ENCODE data around the gene NR2E1.

GRCh38 chr6:108152446-108152845 is 13.4 kb upstream of the NR2E1 start:
- TF ChIP-seq CTCF (IDR thresholded peaks at IDR 0.05) (no peak), MAX (IDR thresholded peaks at IDR 0.05; ENCODE audit: low read depth) (no peak), FOXJ3 (CRISPR knock-in tag; IDR thresholded peaks at IDR 0.05) (no peak), USF2 (IDR thresholded peaks at IDR 0.05; ENCODE audit: borderline replicate concordance, low read depth, low read length) (no peak), JUND (IDR thresholded peaks at IDR 0.05) (no peak), EZH2phosphoT487 (IDR thresholded peaks at IDR 0.05; ENCODE audit: borderline replicate concordance, low read depth) (no peak), SIN3A (IDR thresholded peaks at IDR 0.05; ENCODE audit: borderline replicate concordance, low read depth, low read length) (no peak), ZBTB33 (IDR thresholded peaks at IDR 0.05; ENCODE audit: borderline replicate concordance, low read depth) (no peak), POLR2AphosphoS5 (IDR thresholded peaks at IDR 0.05; ENCODE audit: low read depth, low read length) (no peak), TCF12 (IDR thresholded peaks at IDR 0.05) (no peak)
